Astrocyte (in vitro differentiated cells and primary cell): ENCODE measurements around the gene SCAMP5.

Experiments
- CTCF ChIP-seq: IDR thresholded peaks from 2 replicates; pipeline ENCODE4 v1.5.1; 2011; ENCODE audit warnings: low read depth, mild to moderate bottlenecking, inconsistent platforms, low read length, moderate library complexity; ENCODE audit not compliant: insufficient read depth
- EZH2 ChIP-seq: IDR thresholded peaks from 2 replicates; pipeline ENCODE4 v1.6.1; 2012; ENCODE audit warnings: mild to moderate bottlenecking, low read length, inconsistent platforms; ENCODE audit not compliant: insufficient read depth

DNA sequence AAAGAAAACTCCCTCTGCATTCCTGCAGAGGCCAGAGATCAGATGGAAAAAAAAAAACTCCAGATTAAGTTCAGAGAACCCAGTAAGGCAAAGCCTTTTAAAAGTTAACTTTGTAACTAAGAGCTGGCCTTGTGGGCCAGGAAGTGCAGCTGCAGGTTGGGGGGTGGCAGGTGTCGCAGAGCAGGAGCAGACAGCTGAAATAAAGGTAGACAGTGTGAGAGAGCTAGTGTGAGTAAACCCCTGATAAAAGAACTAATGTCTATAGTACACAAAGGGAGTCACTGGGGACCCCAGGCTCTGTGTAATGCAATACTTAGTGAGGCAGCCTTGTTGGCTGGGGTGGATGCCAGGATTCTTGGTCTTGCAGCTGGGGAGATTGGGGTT is 70.1 kb downstream of the SCAMP5 start:
- TF ChIP-seq EZH2 (no peak), CTCF (no peak)
